Heart left ventricle (tissue), 13 donors: Measurements from ENCODE around the gene C1orf21.

Experiments used
- POLR2A ChIP-seq, 2 donors: fragments of 450-650 bp; IDR thresholded peaks; one replicate each; pipeline ENCODE4 v1.6.1; 2017; ENCODE audit warnings: antibody characterized with exemption in 2 of 2, mild to moderate bottlenecking in 2 of 2, moderate library complexity in 2 of 2
- TF ChIP-seq, protein P1 (sequence below), 12 donors: fragments of 200-600 bp; sonication (generic) in 4 of 12; IDR thresholded peaks; one replicate each; pipeline versions ENCODE4 v1.5.0 to v1.8.0; 2018 to 2022; ENCODE audit warnings: antibody characterized with exemption in 12 of 12, mild to moderate bottlenecking in 5 of 12
- donor health status: ischemic (EF 13 %, LVEDD 7.1; RV severe dilation, severe dysfunction).
- donor health status: DM: no; HTN: yes; CAD: no.
- donor health status: DM: no; HTN: no; CAD: no.
- donor health status: ischemic (EF 25% LVEDD 6.9; RV normal size, moderate dysfunction).
- donor health status: ischemic (EF 25% LVEDD 5.7; RV mildly dilated, moderate dysfunction).
- donor health status: ischemic (EF 35%, LVEDD 5.7; RV mildly dilated, moderate dysfunction).
- donor health status: nonischemic (EF 11% LVEDD 7.7; RV severe dilation, severe dysfunction).
- donor health status: DM: yes; HTN: yes; CAD: no.
- donor health status: PGD.
- donor health status: ischemic (EF 29% LVEDD 5.4; RV normal size, mild dysfunction).
- donor health status: nonischemic (EF 23%, LVEDD 6.1; RV moderate dilation, normal function).

DNA sequence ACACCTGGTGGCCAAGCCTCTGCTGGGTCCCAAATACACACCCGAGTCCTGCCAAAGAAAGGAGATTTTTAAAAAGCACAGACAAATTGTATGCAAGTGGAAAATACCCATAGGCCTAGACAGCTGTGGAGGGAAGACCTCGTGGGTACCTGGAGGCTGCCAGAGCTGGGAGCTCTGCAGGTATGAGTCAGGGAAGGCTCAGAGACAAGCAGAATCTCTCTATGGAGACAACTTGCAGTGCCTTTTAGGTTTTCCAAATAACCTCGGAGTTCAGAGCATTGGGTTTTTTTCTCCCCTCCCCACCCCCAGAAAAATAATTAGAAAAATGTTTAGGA, 240.1 kb downstream of the C1orf21 start:
- no peak for TF ChIP-seq POLR2A (IDR thresholded peaks at IDR 0.05)
- TF ChIP-seq, protein P1, sequence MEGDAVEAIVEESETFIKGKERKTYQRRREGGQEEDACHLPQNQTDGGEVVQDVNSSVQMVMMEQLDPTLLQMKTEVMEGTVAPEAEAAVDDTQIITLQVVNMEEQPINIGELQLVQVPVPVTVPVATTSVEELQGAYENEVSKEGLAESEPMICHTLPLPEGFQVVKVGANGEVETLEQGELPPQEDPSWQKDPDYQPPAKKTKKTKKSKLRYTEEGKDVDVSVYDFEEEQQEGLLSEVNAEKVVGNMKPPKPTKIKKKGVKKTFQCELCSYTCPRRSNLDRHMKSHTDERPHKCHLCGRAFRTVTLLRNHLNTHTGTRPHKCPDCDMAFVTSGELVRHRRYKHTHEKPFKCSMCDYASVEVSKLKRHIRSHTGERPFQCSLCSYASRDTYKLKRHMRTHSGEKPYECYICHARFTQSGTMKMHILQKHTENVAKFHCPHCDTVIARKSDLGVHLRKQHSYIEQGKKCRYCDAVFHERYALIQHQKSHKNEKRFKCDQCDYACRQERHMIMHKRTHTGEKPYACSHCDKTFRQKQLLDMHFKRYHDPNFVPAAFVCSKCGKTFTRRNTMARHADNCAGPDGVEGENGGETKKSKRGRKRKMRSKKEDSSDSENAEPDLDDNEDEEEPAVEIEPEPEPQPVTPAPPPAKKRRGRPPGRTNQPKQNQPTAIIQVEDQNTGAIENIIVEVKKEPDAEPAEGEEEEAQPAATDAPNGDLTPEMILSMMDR (IDR thresholded peaks at IDR 0.05) = no peak
